RWPE2 (cell line): ENCODE data around the gene ZNF197.

Experiments used
- ATAC-seq: fragments of 200-7000 bp; cut with Tn5 transposase; 3 replicates; pipeline ENCODE4 v1.9.1; 2021; ENCODE audit warnings: low read depth
- DNase-seq: peaks from one replicate; pipeline ENCODE4 v3.0.0-alpha.2; 2020; ENCODE audit warnings: low spot score
- H3K27ac ChIP-seq: fragments of 450-650 bp; 2 replicates; pipeline ENCODE4 v1.5.1; 2017; ENCODE audit warnings: mild to moderate bottlenecking; ENCODE audit not compliant: poor library complexity, severe bottlenecking
- H3K27me3 ChIP-seq: fragments of 250-450 bp; sonication (Bioruptor Pico); 2 replicates; pipeline ENCODE4 v1.5.1; 2021; ENCODE audit warnings: mild to moderate bottlenecking, moderate library complexity; ENCODE audit not compliant: insufficient read depth, poor library complexity, severe bottlenecking
- H3K36me3 ChIP-seq: fragments of 250-450 bp; sonication (Bioruptor Pico); 2 replicates; pipeline ENCODE4 v1.5.1; 2020; ENCODE audit warnings: low read depth, mild to moderate bottlenecking, moderate library complexity
- H3K4me1 ChIP-seq: fragments of 250-450 bp; sonication (Bioruptor Pico); 2 replicates; pipeline ENCODE4 v1.5.1; 2021; ENCODE audit warnings: mild to moderate bottlenecking, moderate library complexity; ENCODE audit not compliant: insufficient read depth, poor library complexity, severe bottlenecking
- H3K4me3 ChIP-seq: fragments of 250-450 bp; sonication (Bioruptor Pico); 2 replicates; pipeline ENCODE4 v1.5.1; 2021; ENCODE audit warnings: mild to moderate bottlenecking, moderate library complexity; ENCODE audit not compliant: severe bottlenecking
- H3K9me3 ChIP-seq: fragments of 250-450 bp; sonication (Bioruptor Pico); 2 replicates; pipeline ENCODE4 v1.5.1; 2021; ENCODE audit warnings: mild to moderate bottlenecking, moderate library complexity; ENCODE audit not compliant: severe bottlenecking
- CTCF ChIP-seq: fragments of 450-650 bp; IDR thresholded peaks from one replicate; pipeline ENCODE4 v1.5.1; 2017; ENCODE audit warnings: mild to moderate bottlenecking, moderate library complexity; ENCODE audit not compliant: poor library complexity, severe bottlenecking

Gene ZNF197

GRCh38 chr3:44649709-44650108 lies 24.9 kb downstream of the ZNF197 start:
- TF ChIP-seq CTCF: no peak
- Histone ChIP-seq H3K4me1 (peaks cover 7% of the 10 kb centered on the region), H3K4me3 (no peak overlapping the region), H3K36me3 (peaks cover 39% of the 10 kb centered on the region), H3K9me3 (no peaks in the 10 kb centered on the region), H3K27ac (no peak overlapping the region), H3K27me3 (no peaks in the 10 kb centered on the region)
- DNase-seq (no peak), ATAC-seq (no peak)

GRCh38 chr3:44654039-44654438 lies 29.2 kb downstream of the ZNF197 start:
- no peak for TF ChIP-seq CTCF
- H3K27me3 ChIP-seq: no peaks in the 10 kb centered on the region
- peaks cover 79% of the 10 kb centered on the region for H3K36me3 ChIP-seq
- H3K4me3 ChIP-seq: no peak overlapping the region
- DNase-seq (no peak), ATAC-seq (no peak)
- no peaks in the 10 kb centered on the region for H3K9me3 ChIP-seq
- H3K4me1 ChIP-seq: peaks cover 7% of the 10 kb centered on the region
- no peak overlapping the region for H3K27ac ChIP-seq

- no peaks in the 10 kb centered on the region for H3K4me1 ChIP-seq
- H3K27ac ChIP-seq: no peak overlapping the region
- H3K27me3 ChIP-seq: no peaks in the 10 kb centered on the region
- no peak for TF ChIP-seq CTCF
- no peak overlapping the region for H3K4me3 ChIP-seq
- DNase-seq (no peak), ATAC-seq (no peak)
- H3K36me3 ChIP-seq: peaks cover 73% of the 10 kb centered on the region
- no peaks in the 10 kb centered on the region for H3K9me3 ChIP-seq
Measured at GRCh38 chr3:44659015-44659414, 34.2 kb downstream of the ZNF197 start.

- Histone ChIP-seq H3K36me3 (peaks cover 69% of the 10 kb centered on the region), H3K4me1 (no peaks in the 10 kb centered on the region), H3K9me3 (no peaks in the 10 kb centered on the region), H3K27me3 (no peaks in the 10 kb centered on the region), H3K4me3 (no peak overlapping the region), H3K27ac (no peak overlapping the region)
- no peak for DNase-seq
- no peak for ATAC-seq
- no peak for TF ChIP-seq CTCF
Measured at GRCh38 chr3:44659434-44659833, 34.6 kb downstream of the ZNF197 start.

- H3K36me3 ChIP-seq: peaks cover 55% of the 10 kb centered on the region
Measured at GRCh38 chr3:44661189-44661588, 36.4 kb downstream of the ZNF197 start.

More at GRCh38 chr3:44661189-44661588, 36.4 kb downstream of the ZNF197 start:
- H3K4me1 ChIP-seq: no peaks in the 10 kb centered on the region
- DNase-seq (no peak), ATAC-seq (no peak)
- no peaks in the 10 kb centered on the region for H3K27me3 ChIP-seq
- H3K27ac ChIP-seq: no peak overlapping the region
- no peak for TF ChIP-seq CTCF
- no peaks in the 10 kb centered on the region for H3K9me3 ChIP-seq
- H3K4me3 ChIP-seq: no peak overlapping the region
